Vagina (tissue), 2 donors: Measurements from ENCODE around the gene IMPA2. TPM values are rescaled to one million over a fixed set of nuclear protein-coding genes. Genes with fewer than 3 reads are reported as not detected.

Experiments
- DNase-seq, 2 donors: peaks; one replicate each; pipeline ENCODE4 v3.0.0-alpha.2; 2017; ENCODE audit errors: extremely low spot score in 2 of 2
- H3K27ac ChIP-seq: fragments of 200-600 bp; sonication (generic); one replicate; pipeline ENCODE4 v1.5.1; 2019
- H3K27me3 ChIP-seq: fragments of 200-600 bp; sonication (generic); one replicate; pipeline ENCODE4 v1.5.1; 2019
- H3K36me3 ChIP-seq, 2 donors: fragments of 200-600 bp; sonication (generic); one replicate each; pipeline ENCODE4 v1.5.1; 2017 to 2019
- H3K4me1 ChIP-seq: fragments of 200-600 bp; sonication (generic); one replicate; pipeline ENCODE4 v1.5.1; 2019
- H3K4me3 ChIP-seq, 2 donors: fragments of 200-600 bp; sonication (generic); 1 replicate in 1 of 2; 2 replicates in 1 of 2; pipeline ENCODE4 v1.5.1; 2016 to 2019
- H3K9me3 ChIP-seq: fragments of 200-600 bp; sonication (generic); one replicate; pipeline ENCODE4 v1.5.1; 2019
- POLR2A ChIP-seq, 2 donors: fragments of 450-650 bp; IDR thresholded peaks; one replicate each; pipeline ENCODE4 v1.6.1; 2017; ENCODE audit warnings: antibody characterized with exemption in 2 of 2, mild to moderate bottlenecking in 2 of 2, moderate library complexity in 2 of 2
- POLR2AphosphoS5 ChIP-seq, 2 donors: sonication (generic); formaldehyde crosslinking; IDR thresholded peaks; one replicate each; pipeline ENCODE4 v1.9.0; 2017; ENCODE audit warnings: antibody characterized with exemption in 2 of 2, mild to moderate bottlenecking in 2 of 2, low read depth in 1 of 2; ENCODE audit not compliant: insufficient read depth in 1 of 2
- intact Hi-C: fragments of 100-400 bp; cut with DNase I; formaldehyde crosslinking; loops from one replicate; pipeline ENCODE4 v1.15.1; 2023
- total RNA-seq: library from RNA; depleted of rRNA; stranded (reverse); fragments of >200 nt; gene quantifications from one replicate; pipeline ENCODE4 v1.2.3, GENCODE V29; 2016
- TF ChIP-seq, protein P1 (sequence below), 3 experiments: fragments of 450-650 bp in 2 of 3; fragments of 200-600 bp in 1 of 3; sonication (generic) in 1 of 3; IDR thresholded peaks; one replicate each; pipeline ENCODE4 v1.5.1; 2017 to 2019; ENCODE audit warnings: antibody characterized with exemption in 3 of 3, mild to moderate bottlenecking in 2 of 3, moderate library complexity in 2 of 3

IMPA2 gene
- total RNA-seq, 1 donor from 2014 or later, result 128 TPM

DNA sequence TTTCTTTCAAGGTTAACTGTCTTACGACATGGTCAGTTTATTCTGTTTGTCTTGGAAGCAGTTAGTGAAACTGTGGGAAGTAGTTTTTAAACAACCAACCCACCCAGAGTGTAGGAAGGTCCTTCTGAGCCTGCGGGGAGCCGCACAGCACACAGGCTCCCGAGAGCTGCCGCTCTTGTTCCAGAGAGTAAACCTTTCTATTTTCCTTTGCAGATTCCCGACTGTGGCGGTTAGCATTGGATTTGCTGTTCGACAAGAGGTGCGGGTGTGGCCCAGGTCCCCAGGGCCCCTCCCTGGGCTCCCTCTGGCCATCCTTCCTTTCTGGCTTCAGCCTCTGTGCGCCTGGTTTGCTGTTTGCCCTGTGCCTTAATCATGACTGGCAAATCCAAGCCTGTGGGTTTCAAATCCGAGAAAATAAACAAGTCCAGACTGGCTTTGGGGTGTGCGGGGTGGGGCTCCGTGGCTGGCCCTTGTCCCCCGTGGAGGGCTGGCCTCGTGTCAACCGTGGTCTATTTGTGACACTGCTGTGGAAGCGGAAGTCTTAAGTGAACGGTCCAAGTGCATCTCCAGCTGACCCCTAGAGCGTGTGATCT, 30.7 kb downstream of the IMPA2 start:
- Histone ChIP-seq H3K4me1 (peaks cover 37% of the 10 kb centered on the region), H3K9me3 (no peaks in the 10 kb centered on the region), H3K27ac (no peak overlapping the region), H3K27me3 (no peaks in the 10 kb centered on the region), H3K4me3 (no peak overlapping the region), H3K36me3 (peaks cover 0 to 48% of the 10 kb centered on the region in 2 donors)
- no peak for TF ChIP-seq POLR2AphosphoS5 (IDR thresholded peaks at IDR 0.05; ENCODE audit: insufficient read depth in 1 of 2, low read depth in 1 of 2)
- no peak for TF ChIP-seq POLR2A (IDR thresholded peaks at IDR 0.05)
- TF ChIP-seq, protein P1, sequence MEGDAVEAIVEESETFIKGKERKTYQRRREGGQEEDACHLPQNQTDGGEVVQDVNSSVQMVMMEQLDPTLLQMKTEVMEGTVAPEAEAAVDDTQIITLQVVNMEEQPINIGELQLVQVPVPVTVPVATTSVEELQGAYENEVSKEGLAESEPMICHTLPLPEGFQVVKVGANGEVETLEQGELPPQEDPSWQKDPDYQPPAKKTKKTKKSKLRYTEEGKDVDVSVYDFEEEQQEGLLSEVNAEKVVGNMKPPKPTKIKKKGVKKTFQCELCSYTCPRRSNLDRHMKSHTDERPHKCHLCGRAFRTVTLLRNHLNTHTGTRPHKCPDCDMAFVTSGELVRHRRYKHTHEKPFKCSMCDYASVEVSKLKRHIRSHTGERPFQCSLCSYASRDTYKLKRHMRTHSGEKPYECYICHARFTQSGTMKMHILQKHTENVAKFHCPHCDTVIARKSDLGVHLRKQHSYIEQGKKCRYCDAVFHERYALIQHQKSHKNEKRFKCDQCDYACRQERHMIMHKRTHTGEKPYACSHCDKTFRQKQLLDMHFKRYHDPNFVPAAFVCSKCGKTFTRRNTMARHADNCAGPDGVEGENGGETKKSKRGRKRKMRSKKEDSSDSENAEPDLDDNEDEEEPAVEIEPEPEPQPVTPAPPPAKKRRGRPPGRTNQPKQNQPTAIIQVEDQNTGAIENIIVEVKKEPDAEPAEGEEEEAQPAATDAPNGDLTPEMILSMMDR (IDR thresholded peaks at IDR 0.05), result no peak
- intact Hi-C loops, result no loop called here
- DNase-seq, result no peak

GRCh38 chr18:12012697-12013096, 31.4 kb downstream of the IMPA2 start:
- Histone ChIP-seq H3K9me3 (no peaks in the 10 kb centered on the region), H3K4me1 (peaks cover 37% of the 10 kb centered on the region), H3K27me3 (no peaks in the 10 kb centered on the region), H3K4me3 (no peak overlapping the region), H3K36me3 (peaks cover 0 to 48% of the 10 kb centered on the region in 2 donors), H3K27ac (peak overlapping the region; percentile 25)
- DNase-seq, result no peak
- intact Hi-C loops, result no loop called here
- no peak for TF ChIP-seq POLR2AphosphoS5 (IDR thresholded peaks at IDR 0.05; ENCODE audit: insufficient read depth in 1 of 2, low read depth in 1 of 2)
- TF ChIP-seq, protein P1 (IDR thresholded peaks at IDR 0.05), result no peak
- no peak for TF ChIP-seq POLR2A (IDR thresholded peaks at IDR 0.05)

DNA sequence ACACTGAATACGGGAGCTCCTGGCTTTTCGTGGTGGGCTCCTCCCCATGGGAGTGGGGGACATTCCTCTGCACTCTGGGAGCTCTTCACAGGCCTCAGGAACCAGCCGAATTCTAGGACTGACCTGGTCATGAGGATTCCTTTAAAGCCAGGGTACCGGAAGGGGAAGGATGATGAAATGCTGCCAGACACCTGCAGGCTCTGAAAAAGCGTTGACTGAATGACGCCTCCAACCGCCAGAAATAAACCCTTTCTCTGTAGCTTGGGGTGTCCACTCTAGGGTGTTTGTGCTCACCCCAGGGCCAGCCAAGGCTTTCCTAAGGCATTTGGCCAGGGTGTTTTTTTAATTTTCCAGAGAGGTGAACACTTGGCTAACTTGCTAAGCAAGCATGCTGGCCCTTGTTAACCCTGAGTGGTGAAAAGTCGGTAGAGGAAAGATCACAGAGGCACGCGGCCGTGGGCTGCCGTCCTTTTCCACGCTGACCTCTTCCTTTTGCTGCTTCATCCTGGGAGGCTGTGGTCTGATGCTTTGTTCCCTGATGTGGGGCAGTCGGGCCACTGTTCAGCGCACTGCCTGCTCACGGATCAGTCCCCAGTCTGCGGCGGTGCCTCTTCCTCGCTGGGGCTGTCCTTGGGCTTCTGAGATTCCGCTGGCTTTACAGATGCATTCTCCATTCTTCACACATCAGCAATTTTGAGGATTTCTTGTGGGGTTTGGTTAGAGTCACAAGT, 32.0 kb downstream of the IMPA2 start:
- Histone ChIP-seq H3K9me3 (no peaks in the 10 kb centered on the region), H3K27ac (peak overlapping the region; percentile 25), H3K4me1 (peaks cover 37% of the 10 kb centered on the region), H3K4me3 (no peak overlapping the region), H3K27me3 (no peaks in the 10 kb centered on the region), H3K36me3 (peaks cover 0 to 46% of the 10 kb centered on the region in 2 donors)
- intact Hi-C loops, result no loop called here
- no peak for TF ChIP-seq POLR2AphosphoS5 (IDR thresholded peaks at IDR 0.05; ENCODE audit: insufficient read depth in 1 of 2, low read depth in 1 of 2)
- TF ChIP-seq, protein P1 (IDR thresholded peaks at IDR 0.05), result no peak
- no peak for TF ChIP-seq POLR2A (IDR thresholded peaks at IDR 0.05)
- no peak for DNase-seq

DNA sequence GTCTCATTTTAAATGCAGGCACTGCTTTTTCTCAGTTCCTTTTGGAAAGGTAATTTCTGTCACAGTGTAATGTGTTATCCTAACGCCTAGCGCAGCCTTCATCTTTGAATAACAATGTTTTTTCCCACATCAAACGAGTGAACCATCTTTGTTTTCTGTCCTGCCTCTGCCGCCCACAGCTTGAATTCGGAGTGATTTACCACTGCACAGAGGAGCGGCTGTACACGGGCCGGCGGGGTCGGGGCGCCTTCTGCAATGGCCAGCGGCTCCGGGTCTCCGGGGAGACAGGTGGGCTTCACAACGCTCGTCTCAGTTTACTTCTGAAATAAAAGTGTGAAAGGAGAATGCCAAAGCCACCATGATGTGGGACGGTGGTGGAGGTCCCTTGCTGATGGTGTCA, 32.8 kb downstream of the IMPA2 start:
- no peak overlapping the region for H3K4me3 ChIP-seq
- intact Hi-C loops, result no loop called here
- no peaks in the 10 kb centered on the region for H3K27me3 ChIP-seq
- no peak for DNase-seq
- TF ChIP-seq, protein P1 (IDR thresholded peaks at IDR 0.05), result no peak
- peaks cover 37% of the 10 kb centered on the region for H3K4me1 ChIP-seq
- H3K9me3 ChIP-seq, result no peaks in the 10 kb centered on the region
- H3K36me3 ChIP-seq, result peaks cover 0 to 39% of the 10 kb centered on the region in 2 donors
- H3K27ac ChIP-seq, result no peak overlapping the region
